Endothelial cell of umbilical vein (primary cell): ENCODE measurements around the gene PRKCG. TPM values are rescaled to one million over a fixed set of nuclear protein-coding genes. Genes with fewer than 3 reads are reported as not detected.

Experiments
- BruUV-seq: library from RNA; stranded (reverse); fragments of 400-500 nt; replicated peaks from 2 replicates; lab custom pipeline; 2021; lab: Mats Ljungman, UMichigan
- CTCF ChIA-PET: fragments of 300-600, 350-600 bp; sonication (Branson Sonifier 250); formaldehyde crosslinking; loops from one replicate; lab custom pipeline; 2021; ENCODE audit warnings: antibody characterized with exemption, inconsistent platforms; lab: Charles Lee
- POLR2A ChIA-PET: fragments of 300-600, 350-600 bp; sonication (Branson Sonifier 250); formaldehyde crosslinking; loops from one replicate; lab custom pipeline; 2021; ENCODE audit warnings: antibody characterized with exemption, inconsistent platforms; lab: Charles Lee
- DNase-seq: peaks from one replicate; pipeline ENCODE4 v3.0.0-alpha.2; 2011; ENCODE audit warnings: low read depth, low spot score
- FAIRE-seq: peaks from 2 replicates; lab custom pipeline; 2011; peaks lifted over from hg19 to GRCh38; lab: Jason Lieb, UNC
- H2AFZ ChIP-seq: 2 replicates; pipeline ENCODE4 v1.6.0; 2012; ENCODE audit warnings: low read depth, low read length, control low read depth, inconsistent platforms
- H3K27ac ChIP-seq: 2 replicates; pipeline ENCODE4 v1.5.1; 2011; ENCODE audit warnings: low read depth, mild to moderate bottlenecking, control low read depth, low read length, moderate library complexity; ENCODE audit not compliant: insufficient read depth
- H3K27me3 ChIP-seq, 2 experiments: 2 replicates each; pipeline versions ENCODE4 v1.6.0 to v1.6.1; 2011; ENCODE audit warnings: low read length in 2 of 2, mixed read lengths in 1 of 2; ENCODE audit not compliant: control insufficient read depth in 2 of 2, insufficient read depth in 2 of 2
- H3K36me3 ChIP-seq, 2 experiments: 2 replicates in 1 of 2; 3 replicates in 1 of 2; pipeline ENCODE4 v1.5.1; 2011; ENCODE audit warnings: low read length in 2 of 2, mild to moderate bottlenecking in 1 of 2, moderate library complexity in 1 of 2; ENCODE audit not compliant: control insufficient read depth in 2 of 2, insufficient read depth in 2 of 2; ENCODE audit errors: extremely low read depth in 1 of 2
- H3K4me1 ChIP-seq: 3 replicates; pipeline ENCODE4 v1.5.1; 2011; ENCODE audit warnings: mild to moderate bottlenecking, low read length; ENCODE audit not compliant: control insufficient read depth, insufficient read depth; ENCODE audit errors: extremely low read depth
- H3K4me2 ChIP-seq: 2 replicates; pipeline ENCODE4 v1.6.1; 2011; ENCODE audit warnings: low read length, control low read depth, mixed read lengths; ENCODE audit not compliant: insufficient read depth
- H3K4me3 ChIP-seq, 3 experiments: fragments of 200-600 bp in 1 of 3; sonication (generic), shearing (Covaris generic) in 1 of 3; replicated peaks in 1 of 3; 2 replicates each; pipeline ENCODE4 v1.5.1; 2011 to 2016; ENCODE audit warnings: control low read depth in 3 of 3, low read length in 3 of 3, mild to moderate bottlenecking in 2 of 3, inconsistent platforms in 1 of 3, low read depth in 1 of 3, moderate library complexity in 1 of 3; ENCODE audit not compliant: insufficient read depth in 1 of 3
- H3K79me2 ChIP-seq: 2 replicates; pipeline ENCODE4 v1.6.0; 2012; ENCODE audit warnings: low read length, inconsistent platforms; ENCODE audit not compliant: control insufficient read depth, insufficient read depth
- H3K9ac ChIP-seq: replicated peaks from 2 replicates; pipeline ENCODE3; 2011; ENCODE audit warnings: low read length, control low read depth; ENCODE audit not compliant: insufficient read depth; ENCODE audit errors: extremely low read depth
- H3K9me1 ChIP-seq: replicated peaks from 3 replicates; pipeline ENCODE4 v1.6.0; 2011; ENCODE audit warnings: mild to moderate bottlenecking, low read length; ENCODE audit not compliant: control insufficient read depth, insufficient read depth; ENCODE audit errors: extremely low read depth
- H3K9me3 ChIP-seq: replicated peaks from 2 replicates; pipeline ENCODE4 v1.5.1; 2012; ENCODE audit warnings: low read length, inconsistent platforms; ENCODE audit not compliant: control insufficient read depth, insufficient read depth
- H4K20me1 ChIP-seq: replicated peaks from 2 replicates; pipeline ENCODE3; 2011; ENCODE audit warnings: mild to moderate bottlenecking, low read length; ENCODE audit not compliant: control insufficient read depth, insufficient read depth; ENCODE audit errors: extremely low read depth
- CTCF ChIP-seq, 2 donors: IDR thresholded peaks; 1 replicate in 1 of 2; 2 replicates in 1 of 2; pipeline ENCODE4 v1.5.1; 2011; ENCODE audit warnings: low read length in 2 of 2, mild to moderate bottlenecking in 2 of 2, moderate library complexity in 2 of 2, control low read depth in 1 of 2, inconsistent platforms in 1 of 2, low read depth in 1 of 2; ENCODE audit not compliant: insufficient read depth in 1 of 2; ENCODE audit errors: extremely low read depth in 1 of 2
- EZH2 ChIP-seq: IDR thresholded peaks from 2 replicates; pipeline ENCODE4 v1.6.1; 2012; ENCODE audit warnings: borderline replicate concordance, low read depth, mild to moderate bottlenecking, moderate library complexity, low read length, inconsistent platforms; ENCODE audit not compliant: severe bottlenecking
- FOS ChIP-seq: IDR thresholded peaks from 2 replicates; pipeline ENCODE4 v1.6.1; 2011; ENCODE audit warnings: mild to moderate bottlenecking, low read length, moderate library complexity, borderline replicate concordance; ENCODE audit not compliant: insufficient read depth
- JUN ChIP-seq: IDR thresholded peaks from 2 replicates; pipeline ENCODE4 v1.6.1; 2011; ENCODE audit warnings: borderline replicate concordance, low read depth; ENCODE audit not compliant: insufficient read length, insufficient read depth
- MAX ChIP-seq: IDR thresholded peaks from 2 replicates; pipeline ENCODE4 v1.6.1; 2011; ENCODE audit not compliant: insufficient read depth, insufficient read length
- POLR2A ChIP-seq: IDR thresholded peaks from 2 replicates; pipeline ENCODE4 v1.6.1; 2012; ENCODE audit warnings: low read depth, mild to moderate bottlenecking, control low read depth, low read length
- dilution Hi-C: fragments of 300-500 bp; cut with MboI; formaldehyde crosslinking; loops from one replicate; pipeline ENCODE4 v1.15.0; 2019; ENCODE audit warnings: low sequenced_read_pairs; ENCODE audit not compliant: extremely low pct_ligation_motif_present
- intact Hi-C: fragments of 100-400 bp; cut with micrococcal nuclease; formaldehyde crosslinking; loops from one replicate; pipeline ENCODE4 v1.10.0; 2022
- polyA plus RNA-seq, 4 experiments: library from polyadenylated mRNA; depleted of rRNA in 3 of 4; stranded (reverse) in 3 of 4; unstranded in 1 of 4; fragments of >200 nt; gene quantifications; 2 replicates each; pipeline versions ENCODE4 v1.2.1 to v1.2.3, GENCODE V29; 2011 to 2012; ENCODE audit warnings: missing spikeins in 1 of 4
- total RNA-seq: library from RNA; stranded (reverse); gene quantifications from 2 replicates; pipeline ENCODE4 v1.2.3, GENCODE V29; 2021

Gene PRKCG
- total and polyA plus RNA-seq, 2 donors (not counting 3 experiments of a cell fraction or from before 2014, with no cell fraction given): 0.07 TPM; not detected in 1

DNA sequence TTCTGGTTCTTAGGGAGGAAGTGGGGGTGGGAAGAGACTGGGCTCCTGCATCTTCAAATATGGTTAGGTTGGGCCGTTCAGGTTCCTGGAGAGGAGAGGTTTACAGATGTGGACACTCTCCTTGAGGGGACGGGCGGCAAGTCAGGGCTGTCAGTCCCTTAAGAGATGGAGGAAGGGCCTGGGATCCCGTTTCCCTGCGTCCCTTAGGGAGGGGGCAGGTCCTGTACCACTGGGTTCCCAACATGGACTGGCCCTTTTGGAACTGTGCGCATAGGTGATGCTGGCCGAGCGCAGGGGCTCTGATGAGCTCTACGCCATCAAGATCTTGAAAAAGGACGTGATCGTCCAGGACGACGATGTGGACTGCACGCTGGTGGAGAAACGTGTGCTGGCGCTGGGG, 16.2 kb downstream of the PRKCG start:
- no TSS peak for BruUV-seq
- no peak for TF ChIP-seq FOS
- TF ChIP-seq EZH2: no peak
- no peak for TF ChIP-seq MAX
- TF ChIP-seq CTCF (IDR thresholded peaks at IDR 0.05; ENCODE audit: extremely low read depth in 1 of 2, insufficient read depth in 1 of 2, low read depth in 1 of 2, low read length in 2 of 2): no peak
- no peak for TF ChIP-seq JUN
- TF ChIP-seq POLR2A: no peak
- Histone ChIP-seq H3K4me2 (no peak overlapping the region), H4K20me1 (no peaks in the 10 kb centered on the region), H3K4me3 (no peak overlapping the region), H3K9ac (no peak overlapping the region), H3K4me1 (no peaks in the 10 kb centered on the region), H2AFZ (no peak overlapping the region), H3K36me3 (no peaks in the 10 kb centered on the region), H3K79me2 (no peaks in the 10 kb centered on the region), H3K27ac (no peak overlapping the region), H3K9me1 (no peaks in the 10 kb centered on the region), H3K9me3 (no peaks in the 10 kb centered on the region), H3K27me3 (peaks cover 4 to 12% of the 10 kb centered on the region in 2 experiments)
- FAIRE-seq (no peak), DNase-seq (no peak)
- intact Hi-C loops (no loop called here), dilution Hi-C loops (no loop called here)
- POLR2A ChIA-PET: no interaction called here
- CTCF ChIA-PET: interaction anchor here (1.7 to 2.2 kb wide), 2 partner anchors 126 to 132 kb away, joined by 5 to 8 read pairs; no protein-coding TSS in a partner anchor
